H1 (cell line): ENCODE data around the gene SYTL5. TPM values are rescaled to one million over a fixed set of nuclear protein-coding genes. Genes with fewer than 3 reads are reported as not detected.

Source experiments
- CTCF ChIA-PET: fragments of 300-600 bp; sonication (Branson Sonifier 250); formaldehyde crosslinking; loops from one replicate; lab custom pipeline; 2021; ENCODE audit not compliant: partially characterized antibody; lab: Charles Lee
- POLR2A ChIA-PET: fragments of 300-600 bp; sonication (Branson Sonifier 250); formaldehyde crosslinking; loops from one replicate; lab custom pipeline; 2021; ENCODE audit warnings: inconsistent platforms; ENCODE audit not compliant: partially characterized antibody; lab: Charles Lee
- DNase-seq, 2 experiments: peaks; one replicate each; pipeline versions ENCODE4 v3.0.0 to v3.0.0-alpha.2; 2010 to 2022; ENCODE audit warnings: low spot score in 2 of 2, low read depth in 1 of 2, mixed read lengths in 1 of 2
- FAIRE-seq: peaks from 2 replicates; lab custom pipeline; 2011; peaks lifted over from hg19 to GRCh38; lab: Jason Lieb, UNC
- H2AFZ ChIP-seq: 2 replicates; pipeline ENCODE4 v1.8.1; 2012; ENCODE audit warnings: low read length, inconsistent platforms
- H2AK5ac ChIP-seq: 2 replicates; pipeline ENCODE4 v1.6.1; 2013; ENCODE audit warnings: low read depth, low read length
- H2BK120ac ChIP-seq: replicated peaks from 2 replicates; pipeline ENCODE3; 2013; ENCODE audit warnings: low read depth, low read length, inconsistent platforms
- H2BK12ac ChIP-seq: 2 replicates; pipeline ENCODE4 v1.6.1; 2013; ENCODE audit warnings: low read depth, low read length
- H2BK15ac ChIP-seq: 2 replicates; pipeline ENCODE4 v1.6.1; 2013; ENCODE audit warnings: low read length
- H2BK20ac ChIP-seq: 2 replicates; pipeline ENCODE4 v1.6.1; 2013; ENCODE audit warnings: low read length
- H2BK5ac ChIP-seq: 2 replicates; pipeline ENCODE4 v1.6.1; 2013; ENCODE audit warnings: low read depth, low read length
- H3K14ac ChIP-seq: 2 replicates; pipeline ENCODE4 v1.6.1; 2013; ENCODE audit warnings: inconsistent platforms; ENCODE audit not compliant: insufficient read length
- H3K18ac ChIP-seq: 2 replicates; pipeline ENCODE4 v1.6.1; 2013; ENCODE audit warnings: low read length; ENCODE audit errors: extremely low read depth
- H3K23ac ChIP-seq: 2 replicates; pipeline ENCODE4 v1.6.1; 2013; ENCODE audit warnings: inconsistent platforms; ENCODE audit not compliant: insufficient read length
- H3K23me2 ChIP-seq: 2 replicates; pipeline ENCODE4 v1.6.1; 2013; ENCODE audit warnings: low read depth, low read length
- H3K27ac ChIP-seq: 2 replicates; pipeline ENCODE4 v1.6.1; 2011; ENCODE audit warnings: low read depth, low read length, inconsistent platforms
- H3K27me3 ChIP-seq, 4 experiments: replicated peaks in 1 of 4; 1 replicate in 1 of 4; 2 replicates in 3 of 4; pipeline versions ENCODE4 v1.6.1 to v1.8.1; 2011 to 2013; ENCODE audit warnings: low read length in 3 of 4, mild to moderate bottlenecking in 3 of 4, inconsistent platforms in 2 of 4, mixed read lengths in 2 of 4, moderate library complexity in 1 of 4; ENCODE audit not compliant: control insufficient read depth in 3 of 4, insufficient read depth in 3 of 4; ENCODE audit errors: extremely low read depth in 1 of 4
- H3K36me3 ChIP-seq, 4 experiments: 2 replicates each; pipeline versions ENCODE4 v1.6.1 to v1.8.1; 2011 to 2013; ENCODE audit warnings: mild to moderate bottlenecking in 4 of 4, low read length in 3 of 4, moderate library complexity in 2 of 4, control low read depth in 1 of 4, inconsistent platforms in 1 of 4; ENCODE audit not compliant: insufficient read depth in 4 of 4, control insufficient read depth in 2 of 4
- H3K4ac ChIP-seq: replicated peaks from 2 replicates; pipeline ENCODE3; 2013; ENCODE audit warnings: low read length, low read depth, mixed read lengths, inconsistent platforms; ENCODE audit not compliant: insufficient read length
- H3K4me1 ChIP-seq, 4 experiments: replicated peaks in 1 of 4; 1 replicate in 1 of 4; 2 replicates in 3 of 4; pipeline versions ENCODE4 v1.6.1 to v1.8.1; 2011 to 2013; ENCODE audit warnings: low read length in 3 of 4, inconsistent platforms in 2 of 4, mixed read lengths in 1 of 4; ENCODE audit not compliant: insufficient read depth in 4 of 4, control insufficient read depth in 3 of 4
- H3K4me2 ChIP-seq, 2 experiments: 2 replicates each; pipeline versions ENCODE4 v1.6.1 to v1.8.1; 2011 to 2013; ENCODE audit warnings: low read depth in 2 of 2, low read length in 2 of 2, control low read depth in 1 of 2, inconsistent platforms in 1 of 2, mild to moderate bottlenecking in 1 of 2; ENCODE audit not compliant: insufficient read depth in 1 of 2
- H3K4me3 ChIP-seq, 4 experiments: fragments of 200-600, 300-600 bp in 1 of 4; sonication (generic), shearing (Covaris generic), sonication (Bioruptor Twin) in 1 of 4; 2 replicates each; pipeline versions ENCODE4 v1.5.1 to v1.8.1; 2011 to 2016; ENCODE audit warnings: low read length in 4 of 4, low read depth in 3 of 4, control low read depth in 2 of 4, inconsistent platforms in 2 of 4, mild to moderate bottlenecking in 2 of 4, mixed read lengths in 1 of 4, moderate library complexity in 1 of 4; ENCODE audit not compliant: insufficient read depth in 2 of 4; ENCODE audit errors: extremely low read depth in 1 of 4
- H3K56ac ChIP-seq: replicated peaks from 2 replicates; pipeline ENCODE3; 2013; ENCODE audit warnings: low read depth, mild to moderate bottlenecking, mixed read lengths, low read length, inconsistent platforms; ENCODE audit not compliant: insufficient read length
- H3K79me1 ChIP-seq: 2 replicates; pipeline ENCODE4 v1.6.1; 2013; ENCODE audit warnings: low read depth, low read length, control low read depth
- H3K79me2 ChIP-seq, 2 experiments: 2 replicates each; pipeline versions ENCODE4 v1.6.1 to v1.8.1; 2012 to 2013; ENCODE audit warnings: low read length in 2 of 2, mild to moderate bottlenecking in 2 of 2, inconsistent platforms in 1 of 2; ENCODE audit not compliant: insufficient read depth in 2 of 2, control insufficient read depth in 1 of 2
- H3K9ac ChIP-seq, 4 experiments: replicated peaks in 1 of 4; 1 replicate in 1 of 4; 2 replicates in 3 of 4; pipeline versions ENCODE4 v1.6.1 to v1.8.1; 2011 to 2013; ENCODE audit warnings: low read depth in 3 of 4, low read length in 3 of 4, control low read depth in 2 of 4, mild to moderate bottlenecking in 2 of 4, moderate library complexity in 2 of 4, inconsistent platforms in 1 of 4; ENCODE audit errors: extremely low read depth in 1 of 4
- H3K9me3 ChIP-seq, 2 experiments: 2 replicates each; pipeline versions ENCODE4 v1.6.1 to v1.8.1; 2012 to 2013; ENCODE audit warnings: mild to moderate bottlenecking in 2 of 2, moderate library complexity in 2 of 2, control low read depth in 1 of 2, inconsistent platforms in 1 of 2, low read depth in 1 of 2, low read length in 1 of 2, mixed read lengths in 1 of 2; ENCODE audit not compliant: insufficient read depth in 2 of 2
- H4K20me1 ChIP-seq, 2 experiments: replicated peaks in 1 of 2; 2 replicates each; pipeline versions ENCODE3 to v1.8.1; 2011 to 2013; ENCODE audit warnings: inconsistent platforms in 2 of 2, low read length in 2 of 2, mild to moderate bottlenecking in 1 of 2; ENCODE audit not compliant: insufficient read depth in 2 of 2, control insufficient read depth in 1 of 2
- H4K5ac ChIP-seq: 2 replicates; pipeline ENCODE4 v1.6.1; 2013; ENCODE audit warnings: low read length, low read depth, mixed read lengths, inconsistent platforms; ENCODE audit not compliant: insufficient read length
- H4K8ac ChIP-seq: 2 replicates; pipeline ENCODE4 v1.8.0; 2013; ENCODE audit warnings: mild to moderate bottlenecking, moderate library complexity, low read length, inconsistent platforms; ENCODE audit not compliant: insufficient read depth; ENCODE audit errors: extremely low read depth
- H4K91ac ChIP-seq: replicated peaks from 2 replicates; pipeline ENCODE3; 2013; ENCODE audit warnings: low read length, mixed read lengths, inconsistent platforms; ENCODE audit not compliant: insufficient read length
- ASH2L ChIP-seq: fragments of 200-600, 300-600 bp; sonication (generic); IDR thresholded peaks from one replicate; pipeline ENCODE4 v1.7.1; 2017; ENCODE audit warnings: low read length
- ATF3 ChIP-seq: IDR thresholded peaks from 2 replicates; pipeline ENCODE4 v1.6.1; 2011; ENCODE audit warnings: low read depth, mild to moderate bottlenecking, low read length; ENCODE audit not compliant: insufficient read depth
- GTF2F1 ChIP-seq: IDR thresholded peaks from 2 replicates; pipeline ENCODE4 v1.6.1; 2012; ENCODE audit warnings: low read depth, low read length, improper control_type of control experiment, borderline replicate concordance
- HDAC6 ChIP-seq: IDR thresholded peaks from one replicate; pipeline ENCODE4 v1.7.1; 2012; ENCODE audit warnings: low read depth, mild to moderate bottlenecking, inconsistent platforms, low read length, moderate library complexity
- KDM1A ChIP-seq: fragments of 200-600, 300-600 bp; sonication (generic); IDR thresholded peaks from 2 replicates; pipeline ENCODE4 v1.7.1; 2016; ENCODE audit warnings: mild to moderate bottlenecking, low read length, borderline replicate concordance
- RAD21 ChIP-seq, 2 experiments: IDR thresholded peaks in 1 of 2; conservative IDR thresholded peaks in 1 of 2; 2 replicates each; pipeline ENCODE4 v1.6.1; 2011; ENCODE audit warnings: low read depth in 2 of 2, low read length in 2 of 2, improper control_type of control experiment in 1 of 2, inconsistent platforms in 1 of 2, mild to moderate bottlenecking in 1 of 2, moderate library complexity in 1 of 2
- TEAD4 ChIP-seq: IDR thresholded peaks from 2 replicates; pipeline ENCODE4 v1.6.1; 2012; ENCODE audit warnings: low read depth, low read length, inconsistent platforms, mixed read lengths
- ZNF274 ChIP-seq: IDR thresholded peaks from 2 replicates; pipeline ENCODE4 v1.7.0; 2012; ENCODE audit warnings: low read length, borderline replicate concordance; ENCODE audit errors: extremely low read depth
- WGBS, 2 experiments: shearing (Covaris generic) in 1 of 2; methylation state at CpG; one replicate each; pipeline versions ENCODE4 v1.1.6 to v1.1.7; 2013 to 2015; ENCODE audit warnings: low lambda C conversion rate in 2 of 2, mixed read lengths in 2 of 2, inconsistent platforms in 1 of 2, low coverage in 1 of 2, missing lambda C conversion rate in 1 of 2; ENCODE audit not compliant: insufficient replicate concordance in 2 of 2, insufficient coverage in 1 of 2, insufficient read length in 1 of 2; ENCODE audit errors: extremely low coverage in 1 of 2, missing lambda C conversion rate in 1 of 2; 5-methylcytosine and 5-hydroxymethylcytosine counted together
- polyA plus RNA-seq, 7 experiments: library from polyadenylated mRNA; depleted of rRNA in 3 of 7; stranded (reverse) in 5 of 7; unstranded in 2 of 7; fragments of >200 nt in 5 of 7; fragments of 200-250 nt in 2 of 7; gene quantifications; 1 replicate in 5 of 7; 2 replicates in 1 of 7; 4 replicates in 1 of 7; pipeline versions ENCODE4 v1.2.1 to v1.2.3, GENCODE V29; 2011 to 2013; ENCODE audit warnings: missing spikeins in 2 of 7, mixed read lengths in 2 of 7
- total RNA-seq: library from RNA; stranded (reverse); fragmentation: NEBNext Ultra II Directional; extraction: Animal tissue kit (Norgen Biotek cat#: 25700); gene quantifications from 2 replicates; pipeline ENCODE4 v1.2.1, GENCODE V29; 2021

Gene SYTL5
- total and polyA plus RNA-seq, 2 of the 8 experiments (the other 6 are each of a cell fraction or from before 2014, with no cell fraction given) = 0.15 to 0.52 TPM

GRCh38 chrX:38165023-38165422 lies 158.7 kb downstream of the SYTL5 start:
- H3K79me1 ChIP-seq = no peaks in the 10 kb centered on the region
- no peak overlapping the region for H2BK15ac ChIP-seq
- H2BK20ac ChIP-seq = no peak overlapping the region
- ChIA-PET CTCF (interaction anchor here (1.3 kb wide), 1 partner anchor 25 kb away, joined by 3 read pairs; no protein-coding TSS in a partner anchor), POLR2A (no interaction called here)
- H2BK120ac ChIP-seq = no peak overlapping the region
- H2BK12ac ChIP-seq = no peak overlapping the region
- H3K56ac ChIP-seq = no peak overlapping the region
- no peak overlapping the region for H3K27ac ChIP-seq
- no peak for DNase-seq
- H2AK5ac ChIP-seq = no peak overlapping the region
- H3K23me2 ChIP-seq = no peaks in the 10 kb centered on the region
- H3K14ac ChIP-seq = no peak overlapping the region
- H3K4me3 ChIP-seq = no peak overlapping the region
- no peaks in the 10 kb centered on the region for H3K4me1 ChIP-seq
- no peak overlapping the region for H4K8ac ChIP-seq
- H3K18ac ChIP-seq = no peak overlapping the region
- no peak overlapping the region for H3K4ac ChIP-seq
- H3K23ac ChIP-seq = no peak overlapping the region
- no peaks in the 10 kb centered on the region for H3K9me3 ChIP-seq
- no peaks in the 10 kb centered on the region for H3K79me2 ChIP-seq
- H3K27me3 ChIP-seq = no peaks in the 10 kb centered on the region
- no peak overlapping the region for H3K9ac ChIP-seq
- no peak overlapping the region for H4K5ac ChIP-seq
- H3K4me2 ChIP-seq = no peak overlapping the region
- H2BK5ac ChIP-seq = no peak overlapping the region
- no peak for TF ChIP-seq ZNF274
- TF ChIP-seq TEAD4 = no peak
- no peak for TF ChIP-seq KDM1A
- no peak for TF ChIP-seq RAD21 (IDR thresholded peaks at IDR 0.05 in 1 of 2, conservative IDR thresholded peaks at IDR 0.05 in 1 of 2; ENCODE audit: low read depth in 2 of 2, low read length in 2 of 2)
- no peak for TF ChIP-seq ATF3
- no peak for TF ChIP-seq ASH2L
- no peak for TF ChIP-seq GTF2F1
- TF ChIP-seq HDAC6 = no peak
- FAIRE-seq = no peak
- H4K20me1 ChIP-seq = no peaks in the 10 kb centered on the region
- no peaks in the 10 kb centered on the region for H3K36me3 ChIP-seq
- H4K91ac ChIP-seq = no peak overlapping the region
- no peak overlapping the region for H2AFZ ChIP-seq
- 100% methylated on average over 1 of the region's 1 CpG; no CpG with 5 or more reads in 1 of the 2 experiments for WGBS, 2 experiments
